ENCODE data around the gene TSHZ2. TPM values are rescaled to one million over a fixed set of nuclear protein-coding genes. Genes with fewer than 3 reads are reported as not detected.

TSHZ2 gene
- total RNA-seq, 4 donors from 2014 or later, result 1.0 to 3.5 (median 2.8) TPM

- ATAC-seq, result no peak
- no peak for DNase-seq
- no peaks in the 10 kb centered on the region for H3K4me1 ChIP-seq
- H3K27ac ChIP-seq, result no peak overlapping the region
- intact Hi-C loops (cut with DNase I; ENCODE audit: low total_unique reads) (no loop called here), in situ Hi-C loops (cut with MboI; ENCODE audit: low sequenced_read_pairs in 4 of 4) (no loop called here)
- H3K4me3 ChIP-seq, result no peak overlapping the region
- TF ChIP-seq CTCF (IDR thresholded peaks at IDR 0.05 in 4 of 5, conservative IDR thresholded peaks at IDR 0.05 in 1 of 5) (no peak), POLR2A (IDR thresholded peaks at IDR 0.05) (no peak)
- H3K27me3 ChIP-seq, result no peaks in the 10 kb centered on the region
- no peaks in the 10 kb centered on the region for H3K9me3 ChIP-seq
- no peaks in the 10 kb centered on the region for H3K36me3 ChIP-seq
Measured at GRCh38 chr20:53141201-53142050, 169.3 kb downstream of the TSHZ2 start.

- no peak for DNase-seq
- in situ Hi-C loops (cut with MboI; ENCODE audit: low sequenced_read_pairs in 4 of 4), result no loop called here
- Histone ChIP-seq H3K4me1 (no peaks in the 10 kb centered on the region), H3K27me3 (no peaks in the 10 kb centered on the region), H3K36me3 (no peaks in the 10 kb centered on the region), H3K4me3 (no peak overlapping the region), H3K9me3 (no peaks in the 10 kb centered on the region), H3K27ac (no peak overlapping the region)
- ATAC-seq, result no peak
- intact Hi-C loops (cut with DNase I; ENCODE audit: low total_unique reads), result no loop called here
- no peak for TF ChIP-seq POLR2A (IDR thresholded peaks at IDR 0.05)
- no peak for TF ChIP-seq CTCF (IDR thresholded peaks at IDR 0.05 in 4 of 5, conservative IDR thresholded peaks at IDR 0.05 in 1 of 5)
Measured at GRCh38 chr20:53142225-53143127, 170.3 kb downstream of the TSHZ2 start.

- Histone ChIP-seq H3K9me3 (no peaks in the 10 kb centered on the region), H3K4me1 (peaks cover 6 to 7% of the 10 kb centered on the region in 2 donors), H3K27ac (no peak overlapping the region), H3K36me3 (no peaks in the 10 kb centered on the region), H3K27me3 (no peaks in the 10 kb centered on the region), H3K4me3 (no peak overlapping the region)
- intact Hi-C loops (cut with DNase I; ENCODE audit: low total_unique reads), result no loop called here
- ATAC-seq (no peak), DNase-seq (no peak)
- TF ChIP-seq CTCF (IDR thresholded peaks at IDR 0.05 in 4 of 5, conservative IDR thresholded peaks at IDR 0.05 in 1 of 5) (no peak), POLR2A (IDR thresholded peaks at IDR 0.05) (no peak)
- in situ Hi-C loops (cut with MboI; ENCODE audit: low sequenced_read_pairs in 4 of 4), result no loop called here
Measured at GRCh38 chr20:53146201-53146891, 174.2 kb downstream of the TSHZ2 start.

- TF ChIP-seq POLR2A (IDR thresholded peaks at IDR 0.05), result no peak
- TF ChIP-seq CTCF (IDR thresholded peaks at IDR 0.05 in 4 of 5, conservative IDR thresholded peaks at IDR 0.05 in 1 of 5), result no peak
- no peak overlapping the region for H3K4me3 ChIP-seq
- intact Hi-C loops (cut with DNase I; ENCODE audit: low total_unique reads) (no loop called here), in situ Hi-C loops (cut with MboI; ENCODE audit: low sequenced_read_pairs in 4 of 4) (no loop called here)
- H3K27ac ChIP-seq, result no peak overlapping the region
- H3K4me1 ChIP-seq, result peaks cover 6 to 7% of the 10 kb centered on the region in 2 donors
- H3K27me3 ChIP-seq, result no peaks in the 10 kb centered on the region
- H3K36me3 ChIP-seq, result no peaks in the 10 kb centered on the region
- DNase-seq (no peak), ATAC-seq (no peak)
- no peaks in the 10 kb centered on the region for H3K9me3 ChIP-seq
Measured at GRCh38 chr20:53148771-53149147, 176.6 kb downstream of the TSHZ2 start.
